GM19395 (cell line): ENCODE results near the gene MYBBP1A.

Experiments
- ATAC-seq: cut with Tn5 transposase; IDR thresholded peaks from one replicate; pipeline ENCODE4 v1.9.1; 2021; ENCODE audit warnings: mild to moderate bottlenecking, moderate library complexity; ENCODE audit not compliant: unreplicated experiment

The MYBBP1A gene

DNA sequence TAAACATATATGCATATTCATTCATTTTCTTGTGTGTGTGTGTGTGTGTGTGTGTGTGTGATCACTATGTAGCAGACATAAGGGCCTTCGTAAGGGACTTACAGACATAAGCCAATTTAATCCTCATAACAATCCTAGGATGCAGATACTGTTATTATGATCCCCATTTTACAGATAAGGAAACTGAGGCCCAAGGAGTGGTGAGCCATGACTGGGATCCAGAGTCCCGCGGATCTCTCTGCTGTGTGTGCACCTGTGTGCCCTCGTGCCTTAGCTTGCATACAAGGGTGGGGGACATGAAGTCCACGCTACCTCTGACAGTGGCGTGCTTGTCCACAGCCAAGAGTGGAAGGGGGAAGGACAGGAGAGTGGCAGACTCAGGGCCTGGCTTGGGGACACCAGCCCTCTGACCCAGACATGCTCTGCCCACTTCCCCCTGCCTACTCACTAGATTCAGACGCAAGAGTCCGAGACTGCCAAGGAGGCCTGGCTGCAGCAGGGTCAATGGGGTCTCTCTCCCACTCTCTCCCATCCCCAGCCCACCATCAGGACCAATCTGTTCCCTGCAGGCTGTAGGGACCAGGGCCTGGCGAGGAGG lies 19.4 kb upstream of the MYBBP1A start:
- no peak for ATAC-seq

- ATAC-seq = no peak
These were observed 18.5 kb upstream of the MYBBP1A start for GRCh38 chr17:4573669-4574068.

DNA sequence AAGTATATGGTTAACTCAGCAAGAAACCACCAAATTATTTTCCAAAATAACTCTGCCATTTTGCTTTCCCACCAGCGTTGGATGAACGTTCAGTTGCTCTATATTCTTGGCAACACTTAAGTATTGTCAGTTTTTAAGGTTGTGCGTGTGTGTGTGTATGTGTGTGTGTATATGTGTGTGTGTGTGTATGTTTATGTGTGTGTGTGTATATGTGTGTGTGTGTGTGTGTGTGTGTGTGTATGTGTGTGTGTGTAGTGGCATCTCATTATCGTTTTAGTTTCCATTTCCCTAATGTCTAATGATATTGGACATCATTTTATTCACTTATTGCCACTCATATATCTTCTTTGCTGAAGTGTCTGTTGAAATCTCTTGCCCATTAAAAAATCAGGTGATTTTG lies 17.9 kb upstream of the MYBBP1A start:
- ATAC-seq = no peak

GRCh38 chr17:4572131-4572530 lies 16.9 kb upstream of the MYBBP1A start:
- ATAC-seq = no peak

GRCh38 chr17:4569591-4569990 lies 14.4 kb upstream of the MYBBP1A start:
- ATAC-seq = no peak

DNA sequence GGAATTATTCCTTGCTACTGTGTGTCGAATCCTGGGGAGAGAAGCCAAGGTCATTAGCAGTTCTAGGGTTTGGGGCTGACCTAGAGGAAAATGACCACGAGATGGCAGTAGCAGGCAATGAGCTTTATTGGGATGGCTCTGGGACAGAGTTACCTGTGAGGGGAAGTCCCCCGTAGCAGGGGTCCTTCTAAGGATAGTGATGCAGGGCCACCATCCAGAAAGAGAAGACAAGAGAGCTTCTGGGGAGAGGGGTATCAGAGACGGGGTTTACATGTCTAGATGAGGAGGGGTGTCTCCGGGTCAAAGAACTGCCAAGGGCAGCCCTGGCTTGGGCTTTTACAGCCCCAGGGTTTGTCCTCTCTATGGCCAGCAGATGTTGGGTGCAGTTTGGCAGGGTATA lies 11.6 kb upstream of the MYBBP1A start:
- no peak for ATAC-seq

GRCh38 chr17:4565209-4566141 lies 10.3 kb upstream of the MYBBP1A start:
- no peak for ATAC-seq

GRCh38 chr17:4562015-4562969 lies 7.1 kb upstream of the MYBBP1A start:
- no peak for ATAC-seq

DNA sequence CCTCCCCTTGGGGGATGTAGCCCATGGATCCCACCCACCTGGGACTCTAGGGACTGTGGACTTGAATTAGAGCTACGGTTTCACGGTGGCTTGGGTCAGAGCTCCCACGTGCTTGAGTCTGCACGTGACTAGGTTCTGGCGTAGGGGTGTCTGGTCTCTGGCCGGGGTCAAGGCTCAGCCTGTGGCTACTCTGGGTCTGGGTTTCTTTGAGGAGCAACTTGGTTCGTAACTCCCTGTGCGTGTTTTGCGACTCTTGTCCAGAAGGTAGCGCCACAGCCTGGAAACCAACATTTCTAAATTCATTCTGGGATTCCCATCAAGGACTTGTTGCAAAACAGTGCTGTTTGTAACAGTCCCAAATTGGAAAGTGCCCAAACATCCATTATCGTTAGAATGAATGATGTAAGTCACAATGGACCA lies 5.7 kb upstream of the MYBBP1A start:
- ATAC-seq = no peak

DNA sequence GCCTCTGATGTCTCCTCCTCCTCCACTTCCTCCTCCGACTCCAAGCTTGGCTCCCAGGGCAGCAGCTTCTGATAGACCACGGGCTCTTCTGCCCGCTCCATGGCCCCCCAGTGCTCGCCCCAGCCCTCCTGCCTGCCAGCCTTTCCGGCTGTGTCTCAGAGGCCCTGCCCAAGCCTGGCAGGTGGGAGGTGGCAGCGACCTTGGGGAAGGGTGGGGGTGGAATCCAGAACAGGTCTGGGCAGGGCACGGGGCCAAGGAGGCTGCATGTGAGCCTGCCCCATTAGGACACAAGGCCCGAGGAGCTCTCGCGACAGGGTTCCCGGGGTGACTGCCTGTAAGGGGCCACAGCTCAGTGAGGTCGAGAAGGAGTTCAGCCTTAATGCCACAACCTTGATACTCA lies 5.2 kb upstream of the MYBBP1A start, which contains the start of gene GGT6:
GGT6 (minus strand) TSS at position 157 of the 400 bp plus-strand sequence; CDS start at position 101, 56 bp downstream.
- no peak for ATAC-seq

- ATAC-seq = no peak
These were observed 4.8 kb upstream of the MYBBP1A start for GRCh38 chr17:4559966-4560365.

- ATAC-seq = no peak
These were observed 4.1 kb upstream of the MYBBP1A start for GRCh38 chr17:4559139-4559791.

DNA sequence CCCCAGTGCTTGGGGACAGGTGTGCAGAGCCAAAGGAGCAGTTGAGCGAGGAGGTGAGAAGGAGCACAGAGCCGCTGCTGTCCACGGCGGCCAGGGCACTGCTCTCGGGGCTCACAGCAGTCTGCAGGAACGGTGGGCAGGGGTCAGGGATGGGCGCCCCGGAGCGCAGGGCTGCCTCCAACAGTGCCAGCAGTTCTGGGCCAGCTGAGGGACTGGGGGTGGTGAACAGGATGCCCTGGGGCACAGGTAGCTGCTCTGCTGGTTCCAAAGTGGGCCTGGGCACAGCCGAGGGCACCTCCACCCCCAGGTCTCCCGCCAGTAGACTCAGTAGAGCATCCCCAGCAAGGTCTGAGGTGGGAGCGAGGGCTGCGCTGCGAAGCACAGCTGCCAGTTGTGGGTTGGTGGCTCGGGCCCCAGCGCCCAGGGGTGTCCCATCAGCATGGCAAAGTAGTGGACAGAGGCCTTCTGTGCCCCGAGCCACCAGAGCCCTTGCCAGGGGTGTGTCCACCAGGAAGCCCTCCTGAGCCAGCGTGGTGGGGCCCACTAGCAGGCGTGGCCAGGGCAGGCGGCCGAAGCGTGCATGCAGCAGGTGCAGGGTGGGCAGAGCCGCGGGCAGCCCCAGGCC lies 3.3 kb upstream of the MYBBP1A start:
- ATAC-seq = no peak

DNA sequence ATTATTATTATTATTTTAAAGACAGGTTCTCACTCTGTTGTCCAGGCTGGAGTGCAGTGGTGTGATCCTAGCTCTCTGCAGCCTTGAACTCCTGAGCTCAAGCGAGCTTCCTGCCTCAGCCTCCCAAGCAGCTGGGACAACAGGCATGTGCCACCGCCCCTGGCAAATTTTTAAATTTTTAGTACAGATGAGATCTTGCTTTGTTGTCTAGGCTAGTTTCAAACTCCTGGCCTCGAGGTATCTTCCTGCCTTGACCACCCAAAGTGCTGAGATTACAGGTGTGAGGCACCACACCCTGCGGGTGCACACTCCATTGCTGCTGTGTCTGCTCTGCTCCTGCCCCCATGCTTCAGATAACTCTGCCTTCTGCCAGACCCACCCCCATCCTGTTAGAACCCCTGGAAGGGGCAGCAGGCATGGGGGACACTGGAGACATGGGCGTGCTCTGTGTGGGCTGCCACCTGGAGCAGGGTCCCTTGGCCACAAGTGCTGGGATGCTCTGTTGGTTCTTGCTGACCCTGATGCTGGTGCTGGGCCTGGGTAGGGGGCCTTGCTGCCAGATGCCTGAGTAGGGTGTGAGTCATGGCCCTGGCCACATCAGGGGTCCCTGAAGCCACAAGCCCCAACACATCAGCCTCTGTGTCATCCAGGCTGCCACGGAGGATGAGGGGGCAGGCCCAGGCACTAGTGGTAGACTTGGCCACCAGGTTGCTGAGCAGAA lies 2.6 kb upstream of the MYBBP1A start:
- no peak for ATAC-seq

- ATAC-seq = no peak
These were observed 1.8 kb upstream of the MYBBP1A start for GRCh38 chr17:4556996-4557395.

DNA sequence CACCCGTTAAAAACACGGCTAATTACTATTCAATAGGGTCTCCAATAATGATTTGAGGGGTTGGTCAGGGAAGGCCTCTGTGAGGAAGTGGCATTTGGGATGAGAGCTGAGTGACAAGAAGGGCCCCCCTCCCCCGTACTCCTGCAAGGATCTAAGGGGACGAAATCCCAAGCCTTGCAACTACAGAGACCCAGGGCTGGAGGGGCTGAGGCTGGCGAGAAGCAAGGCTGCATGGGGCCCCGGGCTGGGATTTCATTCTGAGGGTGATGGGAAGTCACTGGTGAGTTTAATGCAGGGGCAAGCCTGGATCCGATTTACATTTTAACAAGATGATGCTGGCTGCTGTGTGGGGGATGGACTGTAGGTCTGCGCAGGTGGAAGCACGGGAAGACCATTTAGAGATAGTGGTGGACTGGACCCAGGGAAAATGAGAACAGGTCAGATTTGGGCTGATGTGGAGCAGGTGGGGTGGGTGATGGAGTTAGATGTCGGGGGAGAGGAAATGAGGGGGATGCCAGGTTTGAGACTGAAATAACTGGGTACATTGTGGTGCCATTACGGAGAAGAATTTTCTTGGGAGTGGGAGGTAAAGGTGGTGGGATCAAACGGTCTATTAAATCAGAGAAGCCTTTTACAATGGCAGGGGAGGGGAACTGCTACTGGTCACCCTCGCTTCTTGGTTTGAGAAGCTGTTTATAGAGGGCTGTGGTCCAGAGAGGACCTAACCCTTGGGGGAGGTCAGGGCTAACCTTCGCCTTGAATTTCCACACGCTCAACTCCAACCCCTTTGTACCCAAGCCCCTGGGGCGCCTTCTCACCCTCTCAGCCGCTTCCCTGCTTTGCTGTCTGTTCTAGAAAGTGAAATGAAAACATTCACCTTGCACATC lies 932 bp upstream of the MYBBP1A start:
- ATAC-seq = no peak

- ATAC-seq = no peak
These were observed 665 bp downstream of the MYBBP1A start for GRCh38 chr17:4554441-4554996.

DNA sequence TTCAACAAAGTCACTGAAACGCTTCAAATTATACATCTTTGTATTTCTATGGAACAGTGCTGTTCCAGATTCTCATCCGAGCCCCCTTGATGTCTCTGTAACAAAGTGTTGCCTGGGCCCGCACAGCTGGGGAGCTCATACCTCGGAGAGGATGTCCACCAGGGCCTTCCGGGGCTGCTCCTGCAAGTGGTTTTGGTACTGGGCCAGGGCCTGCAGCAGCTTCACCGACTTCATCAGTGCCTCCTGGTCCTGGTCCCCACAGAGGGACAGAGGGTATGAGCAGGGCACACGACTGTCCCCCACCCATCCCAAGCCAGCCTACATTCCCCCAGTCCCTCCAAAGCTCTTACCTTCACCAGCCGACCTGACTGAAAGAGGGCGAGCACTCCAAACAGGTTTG lies 1.5 kb downstream of the MYBBP1A start:
- ATAC-seq = no peak
